C4-2B (cell line): ENCODE data around the gene NHS.

Experiments used
- H3K27ac ChIP-seq: fragments of 450-650 bp; 2 replicates; pipeline ENCODE4 v1.5.1; 2017
- CTCF ChIP-seq: fragments of 450-650 bp; conservative IDR thresholded peaks from 2 replicates; pipeline ENCODE4 v1.5.1; 2017; ENCODE audit warnings: mild to moderate bottlenecking
- ZFX ChIP-seq: fragments of 450-650 bp; IDR thresholded peaks from 2 replicates; pipeline ENCODE4 v1.6.1; 2017

The NHS gene

GRCh38 chrX:17679820-17680219, 304.8 kb downstream of the NHS start:
- TF ChIP-seq CTCF (no peak), ZFX (no peak)
- H3K27ac ChIP-seq: no peak overlapping the region

- TF ChIP-seq ZFX (no peak), CTCF (no peak)
- H3K27ac ChIP-seq: no peak overlapping the region
Observed at GRCh38 chrX:17680732-17681413, 305.9 kb downstream of the NHS start.

DNA sequence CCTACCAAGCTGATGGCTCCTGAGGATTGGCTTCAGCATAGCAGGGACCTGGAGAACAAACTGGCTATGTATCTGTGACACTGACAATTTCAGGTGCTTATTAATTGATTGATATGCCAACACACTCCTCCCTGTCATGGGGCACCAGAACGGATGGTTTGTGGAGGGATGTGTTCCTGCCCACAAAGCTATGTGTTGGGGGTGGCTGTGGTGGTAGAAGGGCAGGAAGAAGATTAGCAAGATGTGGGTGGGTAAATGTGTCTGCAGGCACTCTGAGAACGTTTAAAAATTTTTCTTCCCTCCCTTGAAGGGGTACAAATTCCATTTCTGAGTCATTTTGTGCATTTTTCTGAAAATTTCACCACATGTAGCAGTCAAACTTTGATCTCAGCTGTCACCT, 307.3 kb downstream of the NHS start:
- no peak overlapping the region for H3K27ac ChIP-seq
- TF ChIP-seq CTCF: no peak
- no peak for TF ChIP-seq ZFX

DNA sequence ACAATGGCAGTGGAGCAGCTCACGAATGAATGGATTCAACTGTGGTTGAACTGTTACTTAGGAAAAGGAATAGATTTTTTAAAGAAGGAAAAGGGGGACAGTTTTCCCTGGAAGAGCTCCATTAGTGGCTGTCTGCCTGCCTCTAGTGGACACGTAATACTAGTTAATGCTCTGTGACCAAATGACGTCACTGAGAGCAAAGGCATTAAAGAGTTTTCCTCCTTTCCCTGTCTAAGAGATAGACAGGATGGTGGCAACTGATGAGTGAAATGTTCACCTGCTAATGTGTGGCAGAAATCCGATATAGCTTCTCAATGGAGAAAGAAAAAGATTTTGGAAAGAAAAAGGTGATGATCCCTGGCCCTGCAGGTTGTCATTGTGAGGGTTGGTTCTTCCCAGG, 310.0 kb downstream of the NHS start:
- TF ChIP-seq CTCF: no peak
- no peak for TF ChIP-seq ZFX
- no peak overlapping the region for H3K27ac ChIP-seq

- no peak overlapping the region for H3K27ac ChIP-seq
- TF ChIP-seq ZFX (no peak), CTCF (no peak)
Observed at GRCh38 chrX:17687648-17688047, 312.6 kb downstream of the NHS start.

- H3K27ac ChIP-seq: no peak overlapping the region
- TF ChIP-seq CTCF: peak; percentile 66
- no peak for TF ChIP-seq ZFX
Observed at GRCh38 chrX:17689971-17690409, 315.0 kb downstream of the NHS start.

DNA sequence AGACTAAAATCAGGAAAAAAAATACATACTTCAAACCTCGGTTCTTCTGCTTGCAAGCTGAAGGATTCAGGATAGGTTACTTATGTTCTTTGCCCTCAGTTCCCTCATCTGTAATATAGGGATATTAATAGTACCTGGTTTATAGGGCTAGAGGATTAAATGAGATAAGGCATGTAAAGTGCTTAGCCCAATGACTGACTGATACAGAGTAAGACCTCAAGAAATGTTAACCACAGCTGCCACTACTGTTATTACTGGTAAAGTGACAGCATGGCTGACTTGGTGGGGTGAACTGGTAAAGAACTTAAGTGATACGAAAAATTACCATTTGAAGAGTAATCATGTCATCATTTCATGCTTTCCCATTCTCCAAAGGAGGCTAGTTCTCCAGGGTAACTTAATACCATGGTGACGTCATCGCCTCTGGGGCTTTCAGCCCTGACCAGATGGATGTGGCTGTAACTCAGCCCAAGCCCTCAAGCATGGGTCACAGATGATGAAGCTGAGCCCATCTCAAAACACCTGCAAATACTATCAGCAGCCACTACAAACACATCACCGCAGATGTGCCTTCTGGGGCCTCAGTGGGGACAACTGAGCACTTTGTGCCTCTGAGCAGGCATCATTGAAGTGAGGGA, 317.8 kb downstream of the NHS start:
- H3K27ac ChIP-seq: no peak overlapping the region
- TF ChIP-seq CTCF (no peak), ZFX (no peak)
